Measurements from ENCODE around the gene SYT3.

DNA sequence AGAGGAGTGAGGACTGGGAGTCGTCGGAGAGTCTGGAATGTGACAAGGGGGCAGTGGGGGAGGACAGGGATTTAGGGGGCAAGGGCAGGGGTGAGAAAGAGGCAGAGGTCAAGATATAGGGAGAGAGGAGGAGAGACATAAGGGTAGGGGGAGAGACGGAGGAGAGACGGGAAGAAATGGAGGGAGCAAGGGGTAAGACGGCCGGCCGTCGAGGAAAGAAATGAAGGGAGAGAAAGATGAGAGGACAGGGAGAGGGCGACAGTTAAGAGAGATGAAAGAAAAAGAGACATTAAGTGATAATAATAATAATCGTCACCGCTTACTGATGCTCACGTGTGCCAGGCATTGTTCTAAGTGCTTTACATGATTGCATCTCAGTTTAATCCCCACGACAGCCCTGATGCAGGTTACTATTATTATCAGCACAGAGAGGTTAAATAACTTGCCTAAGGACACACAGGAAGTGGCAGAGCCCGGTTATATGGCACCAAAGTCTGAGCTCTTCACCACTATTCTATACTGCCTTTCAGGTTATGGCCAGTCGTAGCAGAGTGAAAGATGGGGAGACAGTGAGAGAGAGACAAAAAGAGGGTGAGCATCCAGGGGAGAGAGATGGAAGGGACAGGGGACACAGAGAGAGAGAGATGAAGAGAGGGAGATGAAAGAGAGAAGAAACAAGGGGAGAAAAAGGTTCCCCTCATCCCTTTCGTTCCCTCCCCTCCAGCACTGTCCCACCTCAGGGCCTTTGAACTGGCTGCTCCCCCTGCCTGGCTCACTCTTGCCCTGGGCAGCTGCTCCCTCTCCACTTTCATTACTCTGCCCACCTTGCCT is 23.2 kb upstream of the SYT3 start:
- TF ChIP-seq, protein P1, sequence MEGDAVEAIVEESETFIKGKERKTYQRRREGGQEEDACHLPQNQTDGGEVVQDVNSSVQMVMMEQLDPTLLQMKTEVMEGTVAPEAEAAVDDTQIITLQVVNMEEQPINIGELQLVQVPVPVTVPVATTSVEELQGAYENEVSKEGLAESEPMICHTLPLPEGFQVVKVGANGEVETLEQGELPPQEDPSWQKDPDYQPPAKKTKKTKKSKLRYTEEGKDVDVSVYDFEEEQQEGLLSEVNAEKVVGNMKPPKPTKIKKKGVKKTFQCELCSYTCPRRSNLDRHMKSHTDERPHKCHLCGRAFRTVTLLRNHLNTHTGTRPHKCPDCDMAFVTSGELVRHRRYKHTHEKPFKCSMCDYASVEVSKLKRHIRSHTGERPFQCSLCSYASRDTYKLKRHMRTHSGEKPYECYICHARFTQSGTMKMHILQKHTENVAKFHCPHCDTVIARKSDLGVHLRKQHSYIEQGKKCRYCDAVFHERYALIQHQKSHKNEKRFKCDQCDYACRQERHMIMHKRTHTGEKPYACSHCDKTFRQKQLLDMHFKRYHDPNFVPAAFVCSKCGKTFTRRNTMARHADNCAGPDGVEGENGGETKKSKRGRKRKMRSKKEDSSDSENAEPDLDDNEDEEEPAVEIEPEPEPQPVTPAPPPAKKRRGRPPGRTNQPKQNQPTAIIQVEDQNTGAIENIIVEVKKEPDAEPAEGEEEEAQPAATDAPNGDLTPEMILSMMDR (IDR thresholded peaks at IDR 0.05 in 4 of 5, conservative IDR thresholded peaks at IDR 0.05 in 1 of 5) = no peak
- no peak for TF ChIP-seq POLR2A (IDR thresholded peaks at IDR 0.05)

Measured in gastrocnemius medialis (tissue), 4 donors.